Putamen (tissue), 1 donor: ENCODE measurements around the gene CUL3.

ENCODE experiments used
- DNase-seq: peaks from one replicate; pipeline ENCODE4 v3.0.0-alpha.2; 2016; ENCODE audit warnings: low spot score

Gene CUL3

GRCh38 chr2:224580248-224580647 lies 4.9 kb downstream of the CUL3 start:
- no peak for DNase-seq

- DNase-seq, result no peak
Measured at GRCh38 chr2:224579411-224579810, 5.8 kb downstream of the CUL3 start.

GRCh38 chr2:224577541-224577940 lies 7.6 kb downstream of the CUL3 start:
- no peak for DNase-seq

- no peak for DNase-seq
Measured at GRCh38 chr2:224576088-224576715, 9.0 kb downstream of the CUL3 start.

GRCh38 chr2:224574423-224575084 lies 10.6 kb downstream of the CUL3 start:
- no peak for DNase-seq

GRCh38 chr2:224573724-224574123 lies 11.4 kb downstream of the CUL3 start:
- DNase-seq, result no peak

GRCh38 chr2:224572338-224572737 lies 12.8 kb downstream of the CUL3 start:
- DNase-seq, result no peak

- no peak for DNase-seq
Measured at GRCh38 chr2:224570328-224570993, 14.7 kb downstream of the CUL3 start.

- no peak for DNase-seq
Measured at GRCh38 chr2:224569654-224570053, 15.5 kb downstream of the CUL3 start.

GRCh38 chr2:224565452-224566035 lies 19.6 kb downstream of the CUL3 start:
- DNase-seq, result no peak

GRCh38 chr2:224563537-224563936 lies 21.6 kb downstream of the CUL3 start:
- no peak for DNase-seq

GRCh38 chr2:224562831-224563230 lies 22.3 kb downstream of the CUL3 start:
- DNase-seq, result no peak

GRCh38 chr2:224561234-224562005 lies 23.7 kb downstream of the CUL3 start:
- DNase-seq, result peak; percentile 34

GRCh38 chr2:224560549-224560948 lies 24.6 kb downstream of the CUL3 start:
- DNase-seq, result no peak

GRCh38 chr2:224557610-224558009 lies 27.6 kb downstream of the CUL3 start:
- no peak for DNase-seq

- no peak for DNase-seq
Measured at GRCh38 chr2:224556381-224556780, 28.8 kb downstream of the CUL3 start.

- DNase-seq, result no peak
Measured at GRCh38 chr2:224555823-224556366, 29.3 kb downstream of the CUL3 start.

GRCh38 chr2:224552771-224553170 lies 32.4 kb downstream of the CUL3 start:
- no peak for DNase-seq

- DNase-seq, result no peak
Measured at GRCh38 chr2:224551693-224552092, 33.5 kb downstream of the CUL3 start.

GRCh38 chr2:224546926-224547325 lies 38.2 kb downstream of the CUL3 start:
- no peak for DNase-seq

- no peak for DNase-seq
Measured at GRCh38 chr2:224545884-224546644, 39.1 kb downstream of the CUL3 start.
